ENCODE measurements around the gene PRKAG2. TPM values are rescaled to one million over a fixed set of nuclear protein-coding genes. Genes with fewer than 3 reads are reported as not detected.

The PRKAG2 gene
- total RNA-seq, 1 donor from 2014 or later = 20.8 TPM

DNA sequence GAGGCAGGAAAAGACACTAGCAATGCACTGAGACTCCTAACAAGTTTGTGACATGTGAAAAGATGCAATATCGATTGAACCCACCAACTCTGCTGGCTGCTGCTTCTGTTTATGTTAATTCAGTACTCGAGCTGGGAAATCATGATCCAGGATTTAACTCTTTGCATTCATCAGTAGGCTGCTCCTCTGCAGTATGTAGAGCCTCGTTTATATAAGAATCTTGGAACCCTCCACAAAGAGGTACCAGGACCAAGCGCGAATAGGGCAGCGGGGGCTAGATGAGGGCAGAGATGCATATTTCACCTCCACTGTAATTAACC lies 7.8 kb downstream of the PRKAG2 start:
- TF ChIP-seq CTCF (conservative IDR thresholded peaks at IDR 0.05; ENCODE audit: low read depth, low read length) = no peak
- DNase-seq (ENCODE audit: low read depth) = no peak
- H3K4me3 ChIP-seq (ENCODE audit: low read depth, low read length) = no peak overlapping the region

GRCh38 chr7:151868396-151869108 lies 8.4 kb downstream of the PRKAG2 start:
- peak overlapping the region; percentile 8 for H3K4me3 ChIP-seq (ENCODE audit: low read depth, low read length)
- no peak for DNase-seq (ENCODE audit: low read depth)
- TF ChIP-seq CTCF (conservative IDR thresholded peaks at IDR 0.05; ENCODE audit: low read depth, low read length) = no peak

DNA sequence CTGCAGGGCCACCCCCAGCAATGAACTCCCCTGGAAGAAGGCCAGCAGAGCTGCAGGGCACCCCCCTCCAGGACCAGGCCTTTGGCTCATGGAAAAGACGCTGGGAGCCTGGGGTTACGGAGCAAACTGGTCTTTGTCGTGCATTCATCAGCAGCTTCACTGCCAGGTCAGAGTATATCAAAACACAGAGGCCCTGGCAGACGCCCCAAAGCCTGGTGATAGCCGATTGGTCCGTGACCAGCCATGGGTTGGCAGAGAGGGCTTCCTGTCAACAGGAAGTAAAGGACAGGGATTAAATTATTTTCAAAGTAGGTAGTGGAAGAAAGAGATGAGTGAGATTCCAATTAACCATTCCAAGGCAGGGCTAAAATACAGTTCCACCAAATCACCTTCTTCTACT lies 9.0 kb downstream of the PRKAG2 start:
- H3K4me3 ChIP-seq (ENCODE audit: low read depth, low read length) = peak overlapping the region; percentile 8
- TF ChIP-seq CTCF (conservative IDR thresholded peaks at IDR 0.05; ENCODE audit: low read depth, low read length) = no peak
- no peak for DNase-seq (ENCODE audit: low read depth)

DNA sequence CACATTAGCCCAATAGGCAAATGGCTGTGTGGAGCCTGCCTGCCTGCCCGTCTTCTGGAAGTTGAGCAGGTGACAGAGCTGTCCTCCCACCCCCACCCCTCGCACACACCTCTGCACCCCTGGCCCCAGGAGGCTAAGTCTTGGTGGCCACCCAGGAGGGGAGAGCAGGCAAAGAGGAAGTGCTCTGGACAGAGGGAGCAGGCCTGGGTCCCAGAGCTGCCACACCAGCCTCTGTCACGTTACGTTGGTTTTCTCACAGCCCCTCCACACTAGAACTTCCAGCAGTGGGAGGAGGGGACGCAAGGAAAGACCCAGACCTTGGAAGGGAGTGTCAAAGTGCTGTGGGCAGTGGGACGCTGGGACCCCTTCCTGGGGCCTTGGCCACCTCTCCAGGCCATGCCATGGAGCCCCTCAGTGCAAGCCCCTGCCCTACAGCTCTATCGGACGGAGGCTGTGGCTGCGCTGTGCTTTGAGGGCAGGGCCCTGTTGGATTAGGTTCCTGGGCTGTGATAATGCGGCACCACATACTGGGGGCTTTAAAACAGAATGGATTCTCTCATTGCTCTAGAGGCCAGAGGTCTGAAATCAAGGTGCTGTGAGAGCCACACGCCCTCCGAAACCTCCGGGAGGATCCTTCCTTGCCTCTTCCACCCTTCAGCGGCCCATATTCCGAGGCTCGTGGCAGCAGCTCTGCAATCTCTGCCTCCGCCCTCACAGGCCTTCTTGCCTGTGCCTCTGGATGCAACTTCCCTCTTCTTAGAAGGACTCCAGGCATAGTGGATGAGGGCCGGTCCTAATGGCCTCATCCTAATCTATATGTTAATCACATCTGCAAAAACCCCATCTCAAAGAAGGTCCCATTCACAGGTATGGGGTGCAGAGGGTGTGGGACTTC lies 9.9 kb downstream of the PRKAG2 start:
- no peak overlapping the region for H3K4me3 ChIP-seq (ENCODE audit: low read depth, low read length)
- DNase-seq (ENCODE audit: low read depth) = no peak
- TF ChIP-seq CTCF (conservative IDR thresholded peaks at IDR 0.05; ENCODE audit: low read depth, low read length) = no peak

GRCh38 chr7:151866028-151866427 lies 10.9 kb downstream of the PRKAG2 start:
- no peak overlapping the region for H3K4me3 ChIP-seq (ENCODE audit: low read depth, low read length)
- no peak for DNase-seq (ENCODE audit: low read depth)
- no peak for TF ChIP-seq CTCF (conservative IDR thresholded peaks at IDR 0.05; ENCODE audit: low read depth, low read length)

- no peak for DNase-seq (ENCODE audit: low read depth)
- no peak overlapping the region for H3K4me3 ChIP-seq (ENCODE audit: low read depth, low read length)
- no peak for TF ChIP-seq CTCF (conservative IDR thresholded peaks at IDR 0.05; ENCODE audit: low read depth, low read length)
Observed at GRCh38 chr7:151865070-151865670, 11.7 kb downstream of the PRKAG2 start.

All from epithelial cell of proximal tubule (primary cell).